Measurements from ENCODE around the gene ADAP1. TPM values are rescaled to one million over a fixed set of nuclear protein-coding genes. Genes with fewer than 3 reads are reported as not detected.
A peak's percentile ranks its signal among the peaks of the same experiment; 100 is the strongest.

ADAP1 gene
- total and polyA plus RNA-seq, 12 donors = 2.3 to 14.9 (median 9.7) TPM

GRCh38 chr7:860149-860548 is 94.3 kb downstream of the ADAP1 start:
- H3K4me3 ChIP-seq = no peak overlapping the region
- 91 to 96% methylated on average over 21 of the region's 21 CpGs for WGBS, 2 donors
- intact Hi-C loops (cut with DNase I) = loop anchor here in 1 of 10 donors (10.0 kb wide), 1 partner anchor 535 kb away; no protein-coding TSS in a partner anchor
- no peaks in the 10 kb centered on the region for H3K4me1 ChIP-seq
- no peak for TF ChIP-seq CTCF (IDR thresholded peaks at IDR 0.05)
- no peak overlapping the region for H3K27ac ChIP-seq
- H3K36me3 ChIP-seq = peaks cover 0 to 100% (median 81%) of the 10 kb centered on the region in 9 donors
- no peak for ATAC-seq
- DNase-seq = no peak
- H3K27me3 ChIP-seq = no peaks in the 10 kb centered on the region
- H3K9me3 ChIP-seq = no peaks in the 10 kb centered on the region

- no peak overlapping the region for H3K4me3 ChIP-seq
- no peak for TF ChIP-seq CTCF (IDR thresholded peaks at IDR 0.05)
- no peaks in the 10 kb centered on the region for H3K27me3 ChIP-seq
- no peak overlapping the region for H3K27ac ChIP-seq
- ATAC-seq = peak in 1 of 8 donors; percentile 22
- no peaks in the 10 kb centered on the region for H3K4me1 ChIP-seq
- DNase-seq = no peak
- H3K36me3 ChIP-seq = peaks cover under 1 to 100% (median 81%) of the 10 kb centered on the region in 9 donors
- H3K9me3 ChIP-seq = no peaks in the 10 kb centered on the region
- intact Hi-C loops (cut with DNase I) = loop anchor here in 2 of 10 donors (10.0 kb wide), 2 partner anchors 75 to 535 kb away; no protein-coding TSS in a partner anchor
- WGBS, 2 donors = 65 to 75% methylated on average over 16 of the region's 16 CpGs
These were observed 95.0 kb downstream of the ADAP1 start for GRCh38 chr7:859359-860030.

GRCh38 chr7:857661-858060 is 96.8 kb downstream of the ADAP1 start:
- Histone ChIP-seq H3K27me3 (no peaks in the 10 kb centered on the region), H3K27ac (no peak overlapping the region), H3K4me1 (no peaks in the 10 kb centered on the region), H3K4me3 (no peak overlapping the region), H3K36me3 (peaks cover 7 to 100% (median 86%) of the 10 kb centered on the region in 9 donors), H3K9me3 (no peaks in the 10 kb centered on the region)
- no peak for ATAC-seq
- intact Hi-C loops (cut with DNase I) = loop anchor here in 1 of 10 donors (10.0 kb wide), 1 partner anchor 73 kb away; no protein-coding TSS in a partner anchor
- 79 to 89% methylated on average over 9 of the region's 9 CpGs for WGBS, 2 donors
- DNase-seq = no peak
- no peak for TF ChIP-seq CTCF (IDR thresholded peaks at IDR 0.05)

DNA sequence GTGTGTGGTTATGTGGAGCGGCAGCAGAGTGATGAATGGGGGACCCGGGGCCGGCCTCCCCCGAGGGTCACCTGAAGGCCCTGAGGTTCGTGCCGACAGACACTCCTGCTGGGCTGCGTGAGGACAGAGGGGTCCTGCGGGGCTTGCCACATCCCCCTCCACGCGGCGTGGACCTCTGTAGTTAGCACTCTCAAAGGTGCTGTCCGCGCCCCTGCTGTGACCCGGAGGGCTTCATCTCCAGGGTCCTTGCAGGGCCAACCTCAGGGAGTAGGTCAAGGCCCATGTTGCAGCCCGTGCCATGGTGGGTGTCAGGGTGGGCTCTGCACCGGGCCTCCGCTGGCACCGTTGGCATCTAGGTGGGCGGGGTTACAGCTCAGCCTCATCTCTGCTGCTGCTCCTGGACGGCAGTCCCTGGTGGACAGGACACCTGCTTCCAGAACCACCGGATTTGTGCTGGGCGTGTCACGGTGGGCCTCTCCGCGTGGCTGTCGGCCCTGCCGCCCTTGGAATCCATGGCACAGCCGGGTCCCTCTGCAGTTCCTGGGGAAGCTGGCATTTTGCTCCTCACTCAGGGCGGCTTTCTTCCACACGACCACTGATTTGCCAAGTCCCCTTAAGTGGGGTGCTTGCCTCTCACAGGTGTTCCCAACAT is 97.9 kb downstream of the ADAP1 start:
- H3K4me3 ChIP-seq = no peak overlapping the region
- intact Hi-C loops (cut with DNase I) = loop anchor here in 1 of 10 donors (10.0 kb wide), 1 partner anchor 72 kb away; no protein-coding TSS in a partner anchor
- TF ChIP-seq CTCF (IDR thresholded peaks at IDR 0.05) = no peak
- DNase-seq (no peak), ATAC-seq (peak in 1 of 8 donors; percentile 15)
- H3K4me1 ChIP-seq = peaks cover 0 to 4% (median 0%) of the 10 kb centered on the region in 9 donors
- WGBS, 2 donors = 89 to 93% methylated on average over 28 to 30 of the region's 30 CpGs
- H3K9me3 ChIP-seq = no peaks in the 10 kb centered on the region
- H3K27ac ChIP-seq = no peak overlapping the region
- no peaks in the 10 kb centered on the region for H3K27me3 ChIP-seq
- peaks cover 7 to 100% (median 76%) of the 10 kb centered on the region in 9 donors for H3K36me3 ChIP-seq

Data from heart right ventricle (tissue), 16 donors.